NB4 (cell line): ENCODE data around the gene PDE3B.

ENCODE experiments used
- MAX ChIP-seq: IDR thresholded peaks from 2 replicates; pipeline ENCODE4 v1.6.1; 2011; ENCODE audit warnings: low read depth, low read length
- MYC ChIP-seq: IDR thresholded peaks from 2 replicates; pipeline ENCODE4 v1.6.1; 2011; ENCODE audit warnings: low read depth, low read length
- POLR2A ChIP-seq: IDR thresholded peaks from 2 replicates; pipeline ENCODE4 v1.6.1; 2011; ENCODE audit warnings: mild to moderate bottlenecking; ENCODE audit not compliant: insufficient read length; ENCODE audit errors: extremely low read depth
- TF ChIP-seq, protein P1 (sequence below): IDR thresholded peaks from one replicate; pipeline ENCODE4 v1.5.1; 2012; ENCODE audit warnings: low read depth, low read length

DNA sequence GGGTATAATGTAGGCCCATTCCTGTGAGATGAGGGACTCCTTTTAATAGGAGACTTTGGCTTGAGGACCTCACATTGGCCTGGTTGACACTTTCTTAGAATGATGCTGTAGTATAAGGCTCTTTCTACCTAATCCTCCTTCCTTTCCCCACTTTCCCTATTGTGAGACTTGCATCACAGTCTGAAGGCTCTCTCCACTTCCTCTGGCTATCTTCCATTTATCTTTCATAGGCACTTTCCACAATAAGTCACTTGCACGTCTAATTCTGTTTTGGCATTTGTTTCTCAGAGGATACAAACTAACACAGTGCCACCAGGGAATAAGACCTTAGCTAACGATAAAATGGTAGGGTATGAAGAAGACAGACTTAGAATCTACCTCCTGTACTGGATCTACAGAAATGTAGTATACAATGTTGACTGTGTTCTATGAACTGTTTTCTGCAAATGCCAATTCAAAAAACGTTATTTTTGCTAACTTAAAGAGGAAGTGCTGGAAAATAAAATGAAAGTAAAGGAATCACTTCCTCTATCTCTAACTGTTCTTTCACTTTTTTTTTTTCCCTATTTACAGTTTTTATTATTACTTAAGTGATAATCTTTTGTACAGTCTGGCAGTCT is 17.9 kb upstream of the PDE3B start:
- TF ChIP-seq POLR2A (no peak), MYC (no peak), MAX (no peak)
- TF ChIP-seq, protein P1, sequence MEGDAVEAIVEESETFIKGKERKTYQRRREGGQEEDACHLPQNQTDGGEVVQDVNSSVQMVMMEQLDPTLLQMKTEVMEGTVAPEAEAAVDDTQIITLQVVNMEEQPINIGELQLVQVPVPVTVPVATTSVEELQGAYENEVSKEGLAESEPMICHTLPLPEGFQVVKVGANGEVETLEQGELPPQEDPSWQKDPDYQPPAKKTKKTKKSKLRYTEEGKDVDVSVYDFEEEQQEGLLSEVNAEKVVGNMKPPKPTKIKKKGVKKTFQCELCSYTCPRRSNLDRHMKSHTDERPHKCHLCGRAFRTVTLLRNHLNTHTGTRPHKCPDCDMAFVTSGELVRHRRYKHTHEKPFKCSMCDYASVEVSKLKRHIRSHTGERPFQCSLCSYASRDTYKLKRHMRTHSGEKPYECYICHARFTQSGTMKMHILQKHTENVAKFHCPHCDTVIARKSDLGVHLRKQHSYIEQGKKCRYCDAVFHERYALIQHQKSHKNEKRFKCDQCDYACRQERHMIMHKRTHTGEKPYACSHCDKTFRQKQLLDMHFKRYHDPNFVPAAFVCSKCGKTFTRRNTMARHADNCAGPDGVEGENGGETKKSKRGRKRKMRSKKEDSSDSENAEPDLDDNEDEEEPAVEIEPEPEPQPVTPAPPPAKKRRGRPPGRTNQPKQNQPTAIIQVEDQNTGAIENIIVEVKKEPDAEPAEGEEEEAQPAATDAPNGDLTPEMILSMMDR, result no peak
